ENCODE results near the gene PHLDA2. TPM values are rescaled to one million over a fixed set of nuclear protein-coding genes. Genes with fewer than 3 reads are reported as not detected.

The PHLDA2 gene
- total RNA-seq, 4 donors from 2014 or later: 0.93 to 3.7 (median 2.3) TPM; not detected in 1

DNA sequence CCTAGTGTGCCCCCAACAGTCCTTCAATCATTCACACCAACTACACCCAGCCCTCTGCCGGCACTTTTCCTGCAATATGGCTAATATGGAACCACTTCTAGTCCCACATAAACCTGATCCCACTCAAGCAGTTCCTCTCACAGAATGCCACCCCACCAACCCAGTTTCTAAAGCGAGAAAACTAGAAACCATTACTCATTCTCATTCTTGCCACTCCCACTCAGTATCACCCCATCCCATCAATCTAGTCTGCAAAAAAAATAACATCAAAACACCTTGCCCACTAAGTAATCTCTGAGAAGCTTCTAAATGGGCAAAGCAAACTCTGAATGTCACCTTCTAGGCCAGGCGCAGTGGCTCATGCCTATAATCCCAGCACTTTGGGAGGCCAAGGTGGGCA is 45.1 kb upstream of the PHLDA2 start:
- no peaks in the 10 kb centered on the region for H3K4me1 ChIP-seq
- no peak overlapping the region for H3K4me3 ChIP-seq (replicated peaks in 1 of 3)
- no peak for TF ChIP-seq POLR2A (IDR thresholded peaks at IDR 0.05)
- TF ChIP-seq, protein P1, sequence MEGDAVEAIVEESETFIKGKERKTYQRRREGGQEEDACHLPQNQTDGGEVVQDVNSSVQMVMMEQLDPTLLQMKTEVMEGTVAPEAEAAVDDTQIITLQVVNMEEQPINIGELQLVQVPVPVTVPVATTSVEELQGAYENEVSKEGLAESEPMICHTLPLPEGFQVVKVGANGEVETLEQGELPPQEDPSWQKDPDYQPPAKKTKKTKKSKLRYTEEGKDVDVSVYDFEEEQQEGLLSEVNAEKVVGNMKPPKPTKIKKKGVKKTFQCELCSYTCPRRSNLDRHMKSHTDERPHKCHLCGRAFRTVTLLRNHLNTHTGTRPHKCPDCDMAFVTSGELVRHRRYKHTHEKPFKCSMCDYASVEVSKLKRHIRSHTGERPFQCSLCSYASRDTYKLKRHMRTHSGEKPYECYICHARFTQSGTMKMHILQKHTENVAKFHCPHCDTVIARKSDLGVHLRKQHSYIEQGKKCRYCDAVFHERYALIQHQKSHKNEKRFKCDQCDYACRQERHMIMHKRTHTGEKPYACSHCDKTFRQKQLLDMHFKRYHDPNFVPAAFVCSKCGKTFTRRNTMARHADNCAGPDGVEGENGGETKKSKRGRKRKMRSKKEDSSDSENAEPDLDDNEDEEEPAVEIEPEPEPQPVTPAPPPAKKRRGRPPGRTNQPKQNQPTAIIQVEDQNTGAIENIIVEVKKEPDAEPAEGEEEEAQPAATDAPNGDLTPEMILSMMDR (IDR thresholded peaks at IDR 0.05): no peak
- DNase-seq: no peak
- H3K27me3 ChIP-seq: no peaks in the 10 kb centered on the region
- H3K9me3 ChIP-seq: no peaks in the 10 kb centered on the region
- H3K27ac ChIP-seq: no peak overlapping the region
- intact Hi-C loops (cut with DNase I): no loop called here
- WGBS, 2 donors: 96 to 99% methylated on average over 3 of the region's 3 CpGs
- H3K36me3 ChIP-seq: peaks cover 57 to 87% of the 10 kb centered on the region in 2 donors

DNA sequence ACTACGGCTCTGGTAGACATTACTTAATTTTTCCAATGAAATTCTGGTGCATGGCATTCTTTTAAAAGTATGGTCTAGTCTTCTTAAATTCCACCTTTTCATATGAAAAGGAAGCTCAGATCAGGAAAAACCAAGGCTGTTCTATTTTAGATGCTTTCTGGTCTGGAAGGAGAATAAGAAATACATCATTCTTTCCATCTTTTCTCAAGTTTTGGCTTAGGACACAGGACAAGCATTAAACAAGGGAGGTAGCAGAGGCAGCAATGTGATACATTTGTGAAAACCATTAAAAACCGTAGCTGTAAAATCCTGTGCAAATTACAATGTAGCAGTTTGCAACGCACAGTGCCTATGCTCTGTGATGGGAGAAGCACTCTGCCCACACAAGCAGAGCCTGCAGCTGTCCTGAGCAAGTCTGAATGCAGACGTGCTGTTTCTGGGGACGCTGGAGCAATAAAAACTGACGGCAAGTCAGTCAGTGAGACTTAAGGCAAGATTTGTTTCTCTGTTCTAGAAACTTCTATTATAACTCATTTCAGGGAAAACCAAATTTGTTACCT is 39.2 kb upstream of the PHLDA2 start:
- intact Hi-C loops (cut with DNase I): no loop called here
- DNase-seq: no peak
- Histone ChIP-seq H3K27me3 (no peaks in the 10 kb centered on the region), H3K36me3 (peaks cover 43 to 69% of the 10 kb centered on the region in 2 donors), H3K9me3 (no peaks in the 10 kb centered on the region), H3K4me3 (replicated peaks in 1 of 3) (no peak overlapping the region), H3K27ac (no peak overlapping the region), H3K4me1 (peaks cover 17 to 20% of the 10 kb centered on the region in 2 donors)
- 78 to 92% methylated on average over 6 of the region's 6 CpGs for WGBS, 2 donors
- TF ChIP-seq POLR2A (IDR thresholded peaks at IDR 0.05): no peak
- TF ChIP-seq, protein P1 (IDR thresholded peaks at IDR 0.05): no peak

DNA sequence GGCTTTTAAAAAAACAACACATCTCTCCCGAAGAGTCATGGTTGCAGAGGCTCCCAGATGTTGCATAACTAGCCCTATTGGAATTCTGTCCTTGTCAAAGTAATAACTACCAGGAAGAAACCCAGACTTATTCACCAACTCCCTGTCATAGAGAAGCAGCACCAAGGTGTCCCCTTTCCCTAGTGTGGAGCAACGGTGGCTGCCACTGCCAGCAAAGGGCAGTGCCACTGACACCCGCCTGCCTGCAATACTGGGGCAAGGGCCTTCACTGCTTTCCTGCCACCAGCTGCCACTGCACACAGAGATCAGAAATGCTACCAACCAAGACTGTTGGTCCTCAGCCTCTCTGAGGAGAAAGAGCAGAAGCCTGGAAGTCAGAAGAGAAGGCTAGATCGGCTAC is 35.6 kb upstream of the PHLDA2 start:
- H3K9me3 ChIP-seq: no peaks in the 10 kb centered on the region
- DNase-seq: peak in 1 of 2 donors; percentile 18
- intact Hi-C loops (cut with DNase I): no loop called here
- H3K27me3 ChIP-seq: no peaks in the 10 kb centered on the region
- no peak for TF ChIP-seq POLR2A (IDR thresholded peaks at IDR 0.05)
- TF ChIP-seq, protein P1 (IDR thresholded peaks at IDR 0.05): no peak
- H3K4me3 ChIP-seq (replicated peaks in 1 of 3): no peak overlapping the region
- peaks cover 29 to 44% of the 10 kb centered on the region in 2 donors for H3K36me3 ChIP-seq
- H3K4me1 ChIP-seq: peaks cover 17 to 20% of the 10 kb centered on the region in 2 donors
- 85 to 88% methylated on average over 4 of the region's 4 CpGs for WGBS, 2 donors
- H3K27ac ChIP-seq: peak overlapping the region in 2 of 3 donors; percentile 70 to 77

DNA sequence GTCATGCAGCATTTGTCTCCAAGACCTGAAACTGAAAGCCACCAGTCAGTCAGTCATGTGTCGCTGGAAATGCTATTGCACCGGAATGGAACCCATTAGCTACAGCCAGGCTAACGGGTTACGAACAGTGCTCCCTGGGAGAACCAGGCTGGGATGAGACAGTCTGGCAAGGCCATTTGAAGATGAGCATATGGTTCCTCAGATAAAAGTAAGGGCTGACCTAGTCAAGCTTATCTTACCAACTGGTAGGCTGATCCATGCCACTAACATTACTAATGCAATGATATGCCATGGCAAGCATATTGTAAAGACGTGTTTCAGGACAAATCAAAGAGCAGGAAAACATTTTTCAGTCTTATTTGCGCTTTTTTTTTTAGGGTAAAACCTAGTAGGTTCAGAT is 34.5 kb upstream of the PHLDA2 start:
- Histone ChIP-seq H3K4me3 (replicated peaks in 1 of 3) (no peak overlapping the region), H3K27me3 (no peaks in the 10 kb centered on the region), H3K9me3 (no peaks in the 10 kb centered on the region), H3K36me3 (peaks cover 28 to 36% of the 10 kb centered on the region in 2 donors), H3K4me1 (peaks cover 17 to 20% of the 10 kb centered on the region in 2 donors), H3K27ac (no peak overlapping the region)
- DNase-seq: no peak
- 96 to 97% methylated on average over 6 of the region's 6 CpGs for WGBS, 2 donors
- TF ChIP-seq, protein P1 (IDR thresholded peaks at IDR 0.05): no peak
- no peak for TF ChIP-seq POLR2A (IDR thresholded peaks at IDR 0.05)
- intact Hi-C loops (cut with DNase I): no loop called here

DNA sequence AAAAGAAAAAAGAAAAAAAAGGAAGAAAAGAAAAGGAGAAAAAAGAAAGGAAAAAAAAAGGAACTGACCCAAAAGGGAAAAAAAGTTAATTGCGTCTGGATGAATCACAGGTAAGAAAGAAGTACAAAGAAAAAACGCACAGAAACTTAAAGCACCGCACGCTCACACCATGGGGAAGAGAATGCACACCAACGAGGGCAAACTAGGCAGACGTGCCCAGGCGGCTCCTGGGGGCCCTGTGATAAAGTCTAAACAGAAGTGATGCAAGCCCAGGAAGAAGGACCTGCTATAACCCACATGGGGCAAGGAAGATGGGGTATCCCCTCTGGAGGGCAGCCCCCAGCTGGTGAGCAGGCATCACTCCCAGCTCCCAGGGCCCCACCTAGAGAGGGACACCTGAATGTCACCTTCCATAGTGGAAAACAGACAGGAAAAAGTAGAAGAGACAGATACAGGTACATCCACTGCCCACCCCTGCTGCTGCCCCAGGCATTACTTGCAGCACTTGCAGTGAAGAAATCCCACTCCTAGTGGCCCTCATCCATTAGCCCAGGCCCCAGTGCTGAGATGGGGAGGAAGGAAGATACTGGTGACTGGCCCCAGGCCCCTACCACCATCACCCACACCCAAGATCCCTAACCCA is 34.0 kb upstream of the PHLDA2 start:
- no peaks in the 10 kb centered on the region for H3K27me3 ChIP-seq
- peaks cover 17 to 20% of the 10 kb centered on the region in 2 donors for H3K4me1 ChIP-seq
- TF ChIP-seq, protein P1 (IDR thresholded peaks at IDR 0.05): no peak
- TF ChIP-seq POLR2A (IDR thresholded peaks at IDR 0.05): no peak
- no peak overlapping the region for H3K27ac ChIP-seq
- DNase-seq: no peak
- H3K9me3 ChIP-seq: no peaks in the 10 kb centered on the region
- WGBS, 2 donors: 93 to 94% methylated on average over 7 of the region's 7 CpGs
- H3K36me3 ChIP-seq: peaks cover 29 to 36% of the 10 kb centered on the region in 2 donors
- no peak overlapping the region for H3K4me3 ChIP-seq (replicated peaks in 1 of 3)
- intact Hi-C loops (cut with DNase I): no loop called here
